ENCODE measurements around the gene CAND2.

CAND2 gene

DNA sequence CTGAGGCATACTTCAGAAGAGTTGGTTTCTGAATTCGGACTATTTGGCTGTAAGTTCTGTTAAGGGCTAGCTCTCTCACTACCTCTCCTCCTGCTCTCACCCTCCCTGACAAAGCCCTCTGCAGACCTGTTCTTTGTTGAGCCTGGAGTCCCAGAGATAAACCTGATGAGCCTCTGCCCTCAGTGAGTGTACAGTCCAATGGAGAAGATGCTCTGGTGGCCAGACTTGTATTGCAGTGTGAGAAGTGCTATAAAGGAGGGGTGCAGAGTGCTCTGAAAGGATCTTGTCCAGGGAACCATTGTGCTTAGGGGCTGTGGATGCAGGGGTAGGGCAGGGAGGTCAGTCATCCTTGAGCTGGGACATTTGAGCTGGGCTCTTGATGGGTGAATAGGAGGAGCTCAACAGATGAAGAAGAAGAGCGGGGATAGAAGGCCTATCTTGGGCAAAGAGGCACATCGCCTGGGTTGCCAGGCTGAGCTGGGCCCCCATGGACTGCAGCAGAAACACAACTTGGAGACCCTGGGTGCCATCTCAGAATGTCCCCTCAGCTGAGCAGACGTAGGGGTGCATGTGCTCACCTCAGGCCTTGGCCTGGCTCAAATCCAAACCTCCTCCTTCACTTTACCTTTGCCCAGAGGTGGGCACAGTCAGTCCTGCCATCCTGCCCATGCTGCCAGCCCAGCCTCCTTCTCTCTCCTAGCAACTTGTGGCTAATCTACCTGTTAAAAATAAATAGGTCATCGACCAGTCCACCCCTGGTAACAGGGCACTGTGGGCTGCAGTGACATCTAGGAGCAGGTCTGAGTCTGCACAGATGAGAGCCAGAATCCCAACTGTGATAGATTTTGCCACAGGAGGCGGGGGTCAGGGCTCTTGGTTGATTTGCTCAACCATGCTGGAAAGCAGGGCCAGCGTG, 3.3 kb downstream of the CAND2 start:
- in situ Hi-C loops (cut with MboI; ENCODE audit: low sequenced_read_pairs): no loop called here

DNA sequence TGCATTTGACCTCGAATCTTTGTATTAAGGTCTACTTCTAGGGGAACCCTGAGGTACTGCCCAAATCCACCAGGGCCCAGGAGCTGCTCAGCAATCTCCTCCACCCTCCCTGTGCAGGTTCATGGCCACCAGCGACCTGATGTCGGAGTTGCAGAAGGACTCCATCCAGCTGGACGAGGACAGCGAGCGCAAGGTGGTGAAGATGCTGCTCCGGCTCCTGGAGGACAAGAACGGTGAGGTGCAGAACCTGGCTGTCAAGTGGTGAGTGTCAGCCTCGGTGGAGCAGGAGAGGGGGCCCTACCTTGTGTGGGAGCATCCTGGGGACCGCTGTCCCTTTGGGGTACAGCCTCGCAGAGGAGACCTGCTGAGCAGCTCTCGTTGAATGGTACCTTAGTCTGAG, 6.9 kb downstream of the CAND2 start:
- in situ Hi-C loops (cut with MboI; ENCODE audit: low sequenced_read_pairs): no loop called here

DNA sequence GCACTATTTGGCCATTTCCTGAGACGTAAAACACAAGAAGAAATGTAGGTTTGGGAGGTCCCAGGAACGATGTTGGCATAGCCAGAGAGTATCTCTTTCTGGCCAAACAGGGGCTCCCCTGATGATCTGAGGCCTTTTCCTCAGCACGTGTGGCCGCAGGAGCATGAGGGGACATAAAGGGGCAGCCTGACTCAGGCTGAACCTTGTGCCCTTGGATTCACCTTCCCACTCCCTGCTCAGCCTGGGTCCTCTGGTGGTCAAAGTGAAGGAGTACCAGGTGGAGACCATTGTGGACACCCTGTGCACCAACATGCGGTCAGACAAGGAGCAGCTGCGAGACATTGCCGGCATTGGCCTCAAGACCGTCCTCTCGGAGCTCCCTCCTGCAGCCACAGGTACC, 10.6 kb downstream of the CAND2 start:
- in situ Hi-C loops (cut with MboI; ENCODE audit: low sequenced_read_pairs): no loop called here

DNA sequence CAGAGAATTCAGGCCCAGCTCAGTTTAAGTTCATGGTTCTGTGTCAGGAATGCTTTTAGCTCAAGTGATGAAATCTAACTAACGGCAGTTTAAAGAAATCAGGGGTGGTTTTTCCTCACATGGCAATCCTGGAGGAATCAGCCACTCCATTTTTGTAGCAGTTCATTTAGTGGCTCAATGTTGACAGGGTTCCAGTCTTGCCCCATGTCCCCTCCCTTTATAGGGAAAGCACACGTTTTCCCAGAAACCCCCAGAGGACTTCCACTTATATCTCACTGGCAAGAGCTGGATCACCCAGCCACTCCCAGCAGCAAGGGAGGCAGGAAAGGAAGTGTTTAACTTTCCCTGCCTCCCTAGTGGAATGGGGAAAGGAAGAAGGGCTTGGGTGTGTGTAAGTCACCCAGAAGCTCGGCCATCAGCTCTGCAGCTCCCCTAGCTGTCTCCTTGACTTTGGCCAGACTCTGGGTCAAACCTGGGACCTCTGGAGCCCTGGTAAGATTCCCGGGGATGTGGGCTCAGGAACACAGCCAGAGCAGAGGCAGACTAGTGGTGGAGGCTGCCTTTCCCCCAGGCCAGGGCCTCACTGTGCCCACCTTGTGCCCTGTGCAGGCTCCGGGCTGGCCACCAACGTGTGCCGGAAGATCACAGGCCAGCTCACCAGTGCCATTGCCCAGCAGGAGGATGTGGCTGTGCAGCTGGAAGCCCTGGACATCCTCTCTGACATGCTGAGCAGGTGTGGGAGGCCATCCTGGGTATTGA, 11.3 kb downstream of the CAND2 start:
- in situ Hi-C loops (cut with MboI; ENCODE audit: low sequenced_read_pairs): no loop called here

DNA sequence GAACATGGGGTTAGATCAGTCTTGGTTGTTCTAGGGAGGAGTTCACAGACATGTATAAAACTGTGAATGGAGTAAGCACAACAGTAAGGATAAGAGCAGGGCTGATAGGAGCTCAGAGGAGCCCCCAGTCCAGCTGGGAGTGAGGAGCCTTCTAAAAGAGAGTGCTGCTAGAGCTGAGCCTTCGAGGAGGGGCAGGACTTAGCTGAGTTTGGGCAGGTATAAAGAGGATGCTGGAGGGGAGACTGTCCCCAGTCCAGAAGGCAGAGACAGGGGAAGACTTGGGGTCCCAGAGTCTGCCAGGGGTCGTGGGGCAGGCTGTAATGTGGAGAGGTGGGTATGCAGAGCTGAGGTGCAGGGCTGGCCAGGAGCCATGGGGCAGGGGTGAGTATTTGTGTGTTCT, 12.1 kb downstream of the CAND2 start:
- in situ Hi-C loops (cut with MboI; ENCODE audit: low sequenced_read_pairs): no loop called here

DNA sequence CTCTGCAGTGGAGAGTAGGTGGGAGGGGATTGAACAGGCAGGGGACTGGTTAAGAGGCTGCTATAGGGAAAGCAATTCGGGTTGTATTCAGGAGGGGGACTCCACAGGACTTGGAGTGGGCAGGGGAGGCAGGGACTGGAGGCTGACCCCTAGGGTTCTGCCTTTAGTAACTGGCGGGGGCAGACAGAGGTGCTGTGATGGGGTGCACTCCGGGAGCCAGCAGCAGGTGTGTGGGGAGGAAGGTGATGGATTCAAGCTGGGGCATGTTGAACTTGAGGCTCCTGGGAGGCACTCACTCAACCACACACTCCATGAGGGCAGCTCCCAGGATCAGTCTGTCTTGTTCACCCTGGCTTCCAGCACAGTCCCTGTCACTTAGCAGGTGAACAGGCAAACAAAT, 12.5 kb downstream of the CAND2 start:
- in situ Hi-C loops (cut with MboI; ENCODE audit: low sequenced_read_pairs): no loop called here

DNA sequence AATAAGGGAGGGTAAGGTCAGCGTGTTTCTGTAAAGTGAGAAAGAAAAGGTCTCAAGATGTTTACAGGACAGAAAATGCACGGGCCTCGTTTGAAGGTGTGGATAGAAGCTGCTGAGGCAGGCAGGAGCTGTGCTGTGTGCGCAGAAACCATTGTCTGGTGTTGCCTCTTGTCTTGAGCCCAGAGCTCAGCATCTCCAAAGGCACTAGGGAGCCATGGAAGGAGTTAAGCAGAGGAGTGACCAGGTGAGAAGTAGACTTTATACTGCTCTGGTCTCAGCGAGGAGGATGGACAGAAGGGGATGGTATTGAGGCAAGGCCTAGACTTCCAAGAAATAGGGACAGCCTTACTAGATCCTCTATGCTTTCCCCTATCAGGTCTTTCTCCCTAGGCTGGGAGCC, 13.0 kb downstream of the CAND2 start:
- in situ Hi-C loops (cut with MboI; ENCODE audit: low sequenced_read_pairs): no loop called here

DNA sequence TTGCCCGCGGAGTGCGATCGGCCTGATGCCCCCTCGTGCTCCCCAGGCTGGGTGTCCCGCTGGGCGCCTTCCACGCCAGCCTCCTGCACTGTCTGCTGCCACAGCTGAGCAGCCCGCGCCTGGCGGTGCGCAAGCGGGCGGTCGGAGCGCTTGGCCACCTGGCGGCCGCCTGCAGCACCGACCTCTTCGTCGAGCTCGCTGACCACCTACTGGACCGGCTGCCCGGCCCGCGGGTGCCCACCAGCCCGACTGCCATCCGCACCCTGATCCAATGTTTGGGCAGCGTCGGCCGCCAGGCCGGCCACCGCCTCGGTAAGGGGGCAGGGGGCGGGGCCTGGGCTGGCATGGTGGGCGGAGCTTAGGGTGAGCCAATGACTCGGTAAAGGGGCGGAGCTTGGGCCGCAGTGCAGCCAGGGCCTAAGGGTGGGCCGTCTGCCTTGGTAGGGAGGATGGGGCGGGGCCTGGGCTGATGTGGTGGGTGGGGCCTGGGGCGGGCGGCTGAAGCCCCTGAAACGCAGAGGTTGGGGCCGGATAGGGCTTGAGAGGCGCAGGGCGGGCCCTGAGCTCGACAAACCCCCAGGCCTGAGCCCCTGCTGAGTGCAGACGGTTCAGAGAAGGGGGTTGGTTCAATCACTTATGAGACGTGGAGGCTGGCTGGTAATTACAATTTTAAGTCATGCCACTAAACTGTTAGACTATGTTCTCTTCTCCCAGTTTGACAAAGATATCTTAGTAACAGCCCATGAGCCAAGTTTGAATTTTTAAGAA, 13.7 kb downstream of the CAND2 start:
- in situ Hi-C loops (cut with MboI; ENCODE audit: low sequenced_read_pairs): no loop called here

DNA sequence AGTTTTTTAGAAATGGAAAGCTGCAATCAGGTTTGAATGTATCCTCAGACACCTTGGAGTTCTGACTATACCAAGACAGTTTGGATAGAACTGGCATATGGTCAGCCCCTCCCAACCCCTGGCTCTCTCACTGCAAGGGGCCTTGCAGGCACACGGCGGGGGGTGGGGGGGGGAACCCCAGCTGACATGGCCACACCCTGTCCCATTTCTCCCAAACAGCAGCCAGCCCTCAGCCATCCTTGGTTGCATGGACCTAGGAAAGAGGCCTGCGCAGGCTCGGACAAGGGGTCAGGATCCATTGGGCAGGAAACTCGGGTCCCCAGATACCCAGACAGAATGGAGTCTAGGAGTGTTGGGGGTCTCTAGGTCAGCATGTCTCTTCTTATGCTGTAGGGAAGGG, 14.5 kb downstream of the CAND2 start:
- in situ Hi-C loops (cut with MboI; ENCODE audit: low sequenced_read_pairs): no loop called here

DNA sequence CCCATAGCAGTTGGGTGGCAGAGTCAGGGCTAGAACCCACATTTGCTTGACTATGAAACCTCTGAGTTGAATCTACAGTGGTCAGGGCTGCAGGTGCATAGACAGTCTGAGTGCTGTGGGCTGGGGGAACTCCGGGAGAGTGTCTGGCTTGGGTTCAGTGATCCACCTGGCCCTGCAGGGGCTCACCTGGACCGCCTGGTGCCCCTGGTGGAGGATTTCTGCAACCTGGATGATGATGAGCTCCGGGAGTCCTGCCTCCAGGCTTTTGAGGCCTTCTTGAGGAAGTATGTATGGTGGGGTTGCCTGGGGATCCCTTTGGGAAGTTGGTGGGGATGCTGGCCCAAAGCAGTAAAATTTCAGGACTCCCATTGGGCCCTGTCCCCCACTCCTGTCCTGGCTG, 16.3 kb downstream of the CAND2 start:
- in situ Hi-C loops (cut with MboI; ENCODE audit: low sequenced_read_pairs): no loop called here

DNA sequence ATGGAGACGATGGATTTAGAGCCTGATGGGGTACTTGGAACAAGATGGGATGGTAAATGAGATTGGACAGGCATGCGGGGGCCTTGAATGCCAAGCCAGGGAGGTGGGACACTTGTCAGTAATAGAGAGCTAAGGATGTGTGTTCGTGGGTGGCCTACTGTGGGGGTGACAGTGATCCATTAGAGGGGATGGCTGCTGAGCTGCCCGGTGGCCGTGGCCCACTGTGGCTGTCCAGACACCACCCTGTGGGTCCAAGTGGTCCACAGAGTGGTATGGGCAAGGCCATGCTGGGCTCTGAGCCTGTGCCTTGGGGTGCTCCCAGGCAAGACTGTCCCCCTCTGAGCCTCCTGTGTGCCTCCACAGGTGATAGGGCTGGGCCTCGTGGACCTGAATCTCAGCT, 17.5 kb downstream of the CAND2 start:
- in situ Hi-C loops (cut with MboI; ENCODE audit: low sequenced_read_pairs): no loop called here

DNA sequence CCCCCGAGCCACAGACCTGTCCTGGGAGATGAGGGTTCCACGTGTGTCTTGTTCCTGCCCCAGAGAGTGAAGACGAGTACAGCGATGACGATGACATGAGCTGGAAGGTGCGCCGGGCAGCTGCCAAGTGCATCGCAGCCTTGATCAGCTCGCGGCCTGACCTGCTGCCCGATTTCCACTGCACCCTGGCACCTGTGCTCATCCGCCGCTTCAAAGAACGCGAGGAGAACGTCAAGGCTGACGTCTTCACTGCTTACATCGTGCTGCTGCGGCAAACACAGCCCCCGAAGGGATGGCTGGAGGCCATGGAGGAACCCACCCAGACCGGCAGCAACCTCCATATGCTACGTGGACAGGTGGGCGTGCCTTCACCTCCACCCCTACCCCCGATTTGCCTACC, 18.6 kb downstream of the CAND2 start:
- in situ Hi-C loops (cut with MboI; ENCODE audit: low sequenced_read_pairs): no loop called here

DNA sequence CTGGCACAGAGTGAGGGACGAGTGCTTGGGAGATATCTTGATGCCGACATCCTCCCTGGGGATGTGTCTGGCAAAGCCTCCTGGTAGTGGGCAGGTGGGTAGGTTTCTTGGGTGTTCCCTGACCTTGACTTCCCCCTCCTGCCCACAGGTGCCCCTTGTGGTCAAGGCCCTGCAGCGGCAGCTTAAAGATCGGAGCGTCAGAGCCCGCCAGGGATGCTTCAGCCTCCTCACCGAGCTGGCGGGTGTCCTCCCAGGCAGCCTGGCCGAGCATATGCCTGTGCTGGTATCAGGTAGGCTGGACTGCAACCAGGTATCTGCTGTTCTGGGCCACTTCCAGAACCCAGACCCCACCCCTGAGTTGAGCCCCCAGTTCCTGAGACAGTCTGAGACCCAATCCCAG, 19.2 kb downstream of the CAND2 start:
- in situ Hi-C loops (cut with MboI; ENCODE audit: low sequenced_read_pairs): no loop called here

DNA sequence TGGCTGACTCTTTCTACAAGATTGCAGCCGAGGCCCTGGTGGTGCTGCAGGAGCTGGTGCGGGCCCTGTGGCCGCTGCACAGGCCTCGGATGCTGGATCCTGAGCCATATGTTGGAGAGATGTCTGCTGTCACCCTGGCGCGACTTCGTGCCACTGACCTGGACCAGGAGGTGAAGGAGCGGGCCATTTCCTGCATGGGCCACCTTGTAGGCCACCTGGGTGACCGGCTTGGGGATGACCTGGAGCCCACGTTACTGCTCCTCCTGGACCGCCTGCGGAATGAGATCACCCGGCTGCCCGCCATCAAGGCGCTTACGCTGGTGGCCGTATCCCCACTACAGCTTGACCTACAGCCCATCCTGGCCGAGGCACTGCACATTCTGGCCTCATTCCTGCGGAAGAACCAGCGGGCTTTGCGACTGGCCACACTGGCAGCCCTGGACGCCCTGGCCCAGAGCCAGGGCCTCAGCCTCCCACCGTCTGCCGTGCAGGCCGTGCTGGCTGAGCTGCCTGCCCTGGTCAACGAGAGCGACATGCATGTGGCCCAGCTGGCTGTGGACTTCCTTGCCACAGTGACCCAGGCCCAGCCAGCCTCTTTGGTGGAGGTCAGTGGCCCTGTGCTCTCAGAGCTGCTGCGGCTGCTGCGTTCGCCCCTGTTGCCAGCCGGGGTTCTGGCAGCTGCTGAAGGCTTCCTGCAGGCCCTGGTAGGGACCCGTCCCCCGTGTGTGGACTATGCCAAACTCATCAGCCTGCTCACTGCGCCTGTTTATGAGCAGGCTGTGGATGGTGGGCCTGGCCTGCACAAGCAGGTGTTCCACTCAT, 20.3 kb downstream of the CAND2 start:
- in situ Hi-C loops (cut with MboI; ENCODE audit: low sequenced_read_pairs): no loop called here

DNA sequence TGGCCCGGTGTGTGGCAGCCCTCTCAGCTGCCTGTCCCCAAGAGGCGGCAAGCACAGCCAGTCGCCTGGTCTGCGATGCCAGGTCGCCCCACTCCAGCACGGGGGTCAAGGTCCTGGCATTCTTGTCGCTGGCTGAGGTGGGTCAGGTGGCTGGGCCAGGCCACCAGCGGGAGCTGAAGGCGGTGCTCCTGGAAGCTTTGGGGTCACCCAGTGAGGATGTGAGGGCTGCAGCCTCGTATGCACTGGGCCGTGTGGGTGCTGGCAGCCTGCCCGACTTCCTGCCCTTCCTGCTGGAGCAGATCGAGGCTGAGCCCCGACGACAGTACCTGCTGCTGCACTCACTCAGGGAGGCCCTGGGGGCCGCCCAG, 20.8 kb downstream of the CAND2 start:
- in situ Hi-C loops (cut with MboI; ENCODE audit: low sequenced_read_pairs): no loop called here

DNA sequence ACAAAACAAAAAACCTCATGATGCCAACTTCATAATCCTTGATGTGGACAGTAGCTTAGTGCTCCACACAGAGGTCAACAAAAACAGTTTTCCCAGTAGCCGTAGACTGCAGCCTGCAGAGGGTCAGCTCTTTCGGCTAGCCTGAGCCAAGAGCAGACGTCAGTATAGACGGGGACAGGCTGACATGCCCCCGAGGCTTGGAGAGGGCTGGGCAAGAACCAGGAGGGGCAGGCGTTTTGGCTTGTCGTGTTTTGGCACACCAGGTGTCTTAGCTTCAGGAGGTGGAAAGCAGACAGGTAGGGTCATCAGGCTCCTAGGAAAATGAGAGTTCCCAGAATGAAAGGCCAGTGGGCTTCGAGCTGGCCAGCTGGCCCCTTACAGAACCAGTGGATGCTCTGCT, 21.8 kb downstream of the CAND2 start:
- in situ Hi-C loops (cut with MboI; ENCODE audit: low sequenced_read_pairs): no loop called here

DNA sequence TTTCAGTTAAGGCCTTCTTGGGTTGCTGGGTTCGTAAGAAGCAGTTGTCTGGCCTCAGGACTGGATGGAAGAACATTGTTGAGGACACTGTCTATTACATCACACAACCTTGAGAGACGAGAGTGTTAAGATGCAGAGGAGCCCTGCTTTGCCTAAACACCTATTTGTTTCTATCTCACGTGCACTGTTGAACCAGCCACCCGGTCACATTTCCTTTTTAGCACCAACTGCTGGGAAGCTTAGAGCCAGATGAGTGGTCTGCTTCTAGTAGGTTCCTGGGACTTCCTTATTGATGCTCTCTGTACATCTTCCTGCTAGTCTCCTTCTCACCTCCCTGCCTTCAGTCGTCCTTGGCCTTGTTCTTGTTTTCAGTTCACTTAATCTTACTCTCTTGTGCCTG, 22.3 kb downstream of the CAND2 start:
- in situ Hi-C loops (cut with MboI; ENCODE audit: low sequenced_read_pairs): no loop called here

DNA sequence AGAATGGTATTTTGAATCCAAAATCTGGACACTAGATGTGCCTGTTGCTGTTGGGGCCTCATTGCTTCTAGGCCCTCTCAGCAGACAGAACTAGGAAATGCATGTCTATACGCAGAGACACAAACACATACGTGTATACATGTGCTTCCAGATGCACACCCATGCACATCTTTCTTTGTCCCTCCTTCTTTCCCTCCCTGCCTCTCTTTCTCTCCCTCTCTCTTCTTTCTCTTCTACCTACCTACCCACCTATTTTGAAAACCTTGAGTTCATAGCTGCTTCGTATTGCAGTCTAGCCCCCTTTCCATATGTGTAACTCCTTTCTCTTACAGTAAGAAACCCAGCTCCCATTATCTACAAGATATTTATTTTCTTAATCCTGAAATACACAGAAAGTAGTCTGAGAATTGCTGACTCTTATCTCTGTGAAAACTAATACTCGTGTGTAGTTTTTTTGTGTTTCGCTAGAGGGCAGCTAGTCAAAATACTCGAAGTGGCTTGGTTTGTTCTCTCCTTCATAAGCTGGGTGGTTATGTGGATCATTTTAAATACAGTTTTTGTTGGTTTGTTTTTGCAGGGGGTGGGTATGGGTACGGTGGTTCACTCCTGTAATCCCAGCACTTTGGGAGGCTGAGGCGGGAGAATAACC, 26.4 kb downstream of the CAND2 start:
- in situ Hi-C loops (cut with MboI; ENCODE audit: low sequenced_read_pairs): no loop called here

DNA sequence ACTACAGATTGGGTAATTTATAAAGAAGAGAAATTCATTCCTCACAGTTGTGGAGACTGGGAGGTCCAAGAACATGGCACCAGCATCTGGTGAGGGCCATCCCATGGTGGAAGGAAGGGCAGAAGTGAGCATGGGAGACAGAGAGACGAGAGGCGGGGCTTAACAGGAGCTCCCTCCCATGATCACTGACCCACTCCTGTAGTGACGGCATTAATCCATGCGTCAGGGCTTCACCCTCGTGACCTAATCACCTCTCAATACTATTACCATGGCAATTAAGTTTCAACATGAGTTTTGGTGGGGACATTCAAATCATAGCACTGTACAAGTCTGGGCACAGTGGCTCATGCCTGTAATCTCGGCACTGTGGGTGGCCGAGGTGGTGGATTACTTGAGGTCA, 27.8 kb downstream of the CAND2 start:
- in situ Hi-C loops (cut with MboI; ENCODE audit: low sequenced_read_pairs): no loop called here

DNA sequence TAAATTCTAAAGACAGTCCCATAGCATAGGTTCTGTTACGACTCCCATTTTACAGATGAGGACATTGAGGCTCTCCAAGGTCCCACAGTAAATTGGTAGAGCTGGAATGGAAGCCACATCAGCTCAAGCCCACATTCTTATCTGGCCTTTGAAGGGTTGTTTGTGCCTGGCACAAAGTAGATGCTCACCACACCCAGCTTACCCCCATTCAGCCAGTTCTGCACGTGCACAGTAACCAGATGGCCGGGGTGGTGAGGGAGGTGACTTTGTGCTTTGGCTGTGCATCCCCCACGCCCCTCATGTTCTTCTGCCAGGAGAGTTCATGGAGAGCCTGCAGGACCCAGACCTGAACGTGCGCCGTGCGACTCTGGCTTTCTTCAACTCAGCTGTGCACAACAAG, 28.7 kb downstream of the CAND2 start:
- in situ Hi-C loops (cut with MboI; ENCODE audit: low sequenced_read_pairs): no loop called here
